GM10266 (cell line): Measurements from ENCODE around the gene LRRK1.

Source experiments
- DNase-seq: peaks from one replicate; pipeline ENCODE4 v3.0.0; 2012; ENCODE audit errors: extremely low spot score
- CTCF ChIP-seq: IDR thresholded peaks from 2 replicates; pipeline ENCODE4 v1.5.1; 2012; ENCODE audit warnings: mild to moderate bottlenecking, low read depth; ENCODE audit not compliant: control insufficient read depth, insufficient read depth; ENCODE audit errors: missing control alignments

LRRK1 gene

GRCh38 chr15:100980410-100981046, 61.4 kb downstream of the LRRK1 start:
- no peak for TF ChIP-seq CTCF
- no peak for DNase-seq

- no peak for TF ChIP-seq CTCF
- no peak for DNase-seq
Measured at GRCh38 chr15:100981086-100981485, 61.9 kb downstream of the LRRK1 start.

- no peak for TF ChIP-seq CTCF
- DNase-seq: no peak
Measured at GRCh38 chr15:100983221-100983620, 64.1 kb downstream of the LRRK1 start.

GRCh38 chr15:100985401-100985800, 66.2 kb downstream of the LRRK1 start:
- TF ChIP-seq CTCF: no peak
- DNase-seq: no peak

GRCh38 chr15:100986158-100986896, 67.2 kb downstream of the LRRK1 start:
- no peak for TF ChIP-seq CTCF

GRCh38 chr15:100987143-100987542, 68.0 kb downstream of the LRRK1 start:
- TF ChIP-seq CTCF: no peak
- DNase-seq: no peak

More at GRCh38 chr15:100986158-100986896, 67.2 kb downstream of the LRRK1 start:
- no peak for DNase-seq

- no peak for TF ChIP-seq CTCF
- no peak for DNase-seq
Measured at GRCh38 chr15:100988297-100988696, 69.1 kb downstream of the LRRK1 start.
